ENCODE results near the gene EWSR1.
A peak's percentile ranks its signal among the peaks of the same experiment; 100 is the strongest.

The EWSR1 gene

DNA sequence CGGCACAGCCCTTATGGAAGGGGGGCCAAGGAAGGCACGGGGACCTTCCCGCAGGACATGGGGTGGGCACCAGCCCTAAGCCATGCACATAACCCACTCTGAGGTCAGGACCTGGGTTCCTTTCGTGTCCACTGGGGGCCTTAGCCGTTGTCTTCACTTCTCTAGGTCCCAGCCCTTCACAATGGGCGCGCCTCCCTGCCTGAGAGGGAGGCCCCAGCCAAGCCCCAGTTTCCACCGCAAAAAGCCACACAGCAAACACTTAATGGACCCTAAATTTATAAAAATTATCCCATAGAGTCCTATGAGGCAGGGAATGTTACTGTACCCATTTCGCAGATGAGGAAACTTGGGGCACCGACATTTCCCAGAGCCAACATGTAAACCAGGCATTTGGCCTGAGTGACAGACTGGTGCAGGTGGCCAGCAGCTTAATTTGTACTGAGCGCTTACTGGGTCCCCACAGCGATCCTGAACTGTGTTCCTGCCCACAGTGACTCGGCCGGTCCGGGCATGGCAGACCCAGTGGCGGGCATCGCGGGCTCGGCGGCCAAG, 39.6 kb downstream of the EWSR1 start:
- H3F3A ChIP-seq (ENCODE audit: low read depth), result no peaks in the 10 kb centered on the region; the same call in 1 of the 2 replicates
- H3K27me3 ChIP-seq (ENCODE audit: insufficient read depth, low read length, poor library complexity, severe bottlenecking), result no peaks in the 10 kb centered on the region
- no peak overlapping the region for H2AFZ ChIP-seq (ENCODE audit: low read length)
- TF ChIP-seq EZH2phosphoT487 (IDR thresholded peaks at IDR 0.05; ENCODE audit: borderline replicate concordance), result no peak
- TF ChIP-seq, protein P1, sequence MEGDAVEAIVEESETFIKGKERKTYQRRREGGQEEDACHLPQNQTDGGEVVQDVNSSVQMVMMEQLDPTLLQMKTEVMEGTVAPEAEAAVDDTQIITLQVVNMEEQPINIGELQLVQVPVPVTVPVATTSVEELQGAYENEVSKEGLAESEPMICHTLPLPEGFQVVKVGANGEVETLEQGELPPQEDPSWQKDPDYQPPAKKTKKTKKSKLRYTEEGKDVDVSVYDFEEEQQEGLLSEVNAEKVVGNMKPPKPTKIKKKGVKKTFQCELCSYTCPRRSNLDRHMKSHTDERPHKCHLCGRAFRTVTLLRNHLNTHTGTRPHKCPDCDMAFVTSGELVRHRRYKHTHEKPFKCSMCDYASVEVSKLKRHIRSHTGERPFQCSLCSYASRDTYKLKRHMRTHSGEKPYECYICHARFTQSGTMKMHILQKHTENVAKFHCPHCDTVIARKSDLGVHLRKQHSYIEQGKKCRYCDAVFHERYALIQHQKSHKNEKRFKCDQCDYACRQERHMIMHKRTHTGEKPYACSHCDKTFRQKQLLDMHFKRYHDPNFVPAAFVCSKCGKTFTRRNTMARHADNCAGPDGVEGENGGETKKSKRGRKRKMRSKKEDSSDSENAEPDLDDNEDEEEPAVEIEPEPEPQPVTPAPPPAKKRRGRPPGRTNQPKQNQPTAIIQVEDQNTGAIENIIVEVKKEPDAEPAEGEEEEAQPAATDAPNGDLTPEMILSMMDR (conservative IDR thresholded peaks at IDR 0.05; ENCODE audit: low read length), result no peak
- H3K36me3 ChIP-seq (ENCODE audit: insufficient read depth, low read length), result no peaks in the 10 kb centered on the region
- H3K79me2 ChIP-seq (ENCODE audit: insufficient read depth, low read length), result no peaks in the 10 kb centered on the region
- peaks cover 31% of the 10 kb centered on the region for H3K4me1 ChIP-seq (ENCODE audit: insufficient read depth, low read length, poor library complexity, severe bottlenecking)
- H3K9me3 ChIP-seq (ENCODE audit: insufficient read depth, low read depth, low read length), result no peaks in the 10 kb centered on the region
- peak overlapping the region; percentile 91 for H3K4me2 ChIP-seq (ENCODE audit: low read depth, low read length, poor library complexity, severe bottlenecking)
- H4K20me1 ChIP-seq (ENCODE audit: insufficient read depth, low read length, poor library complexity, severe bottlenecking), result no peaks in the 10 kb centered on the region
- H3K4me3 ChIP-seq (ENCODE audit: low read length, poor library complexity, severe bottlenecking), result peak overlapping the region; percentile 90
- no peaks in the 10 kb centered on the region for H3K9me2 ChIP-seq (replicated peaks; ENCODE audit: low read depth, low read length)
- H3K9ac ChIP-seq (ENCODE audit: low read depth, low read length, poor library complexity, severe bottlenecking), result peak overlapping the region; percentile 89

DNA sequence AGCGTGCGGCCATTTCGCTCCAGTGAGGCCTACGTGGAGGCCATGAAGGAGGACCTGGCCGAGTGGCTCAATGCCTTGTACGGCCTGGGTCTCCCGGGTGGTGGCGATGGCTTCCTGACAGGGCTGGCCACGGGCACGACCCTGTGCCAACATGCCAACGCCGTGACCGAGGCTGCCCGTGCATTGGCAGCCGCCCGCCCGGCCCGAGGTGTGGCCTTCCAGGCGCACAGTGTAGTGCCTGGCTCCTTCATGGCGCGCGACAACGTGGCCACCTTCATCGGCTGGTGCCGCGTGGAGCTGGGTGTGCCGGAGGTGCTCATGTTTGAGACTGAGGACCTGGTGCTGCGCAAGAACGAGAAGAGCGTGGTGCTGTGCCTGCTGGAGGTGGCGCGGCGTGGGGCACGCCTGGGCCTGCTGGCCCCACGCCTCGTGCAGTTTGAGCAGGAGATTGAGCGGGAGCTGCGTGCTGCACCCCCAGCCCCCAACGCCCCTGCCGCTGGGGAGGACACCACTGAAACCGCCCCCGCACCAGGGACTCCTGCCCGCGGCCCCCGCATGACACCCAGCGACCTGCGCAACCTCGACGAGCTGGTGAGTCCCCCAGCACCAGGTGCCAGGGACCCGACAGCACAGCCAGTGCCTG, 40.2 kb downstream of the EWSR1 start:
- Histone ChIP-seq H3K9me3 (ENCODE audit: insufficient read depth, low read depth, low read length) (no peaks in the 10 kb centered on the region), H3K4me1 (ENCODE audit: insufficient read depth, low read length, poor library complexity, severe bottlenecking) (peaks cover 31% of the 10 kb centered on the region), H4K20me1 (ENCODE audit: insufficient read depth, low read length, poor library complexity, severe bottlenecking) (no peaks in the 10 kb centered on the region), H3K27me3 (ENCODE audit: insufficient read depth, low read length, poor library complexity, severe bottlenecking) (no peaks in the 10 kb centered on the region), H3K4me2 (ENCODE audit: low read depth, low read length, poor library complexity, severe bottlenecking) (peak overlapping the region; percentile 91), H3K36me3 (ENCODE audit: insufficient read depth, low read length) (no peaks in the 10 kb centered on the region), H3K4me3 (ENCODE audit: low read length, poor library complexity, severe bottlenecking) (peak overlapping the region; percentile 90), H3K9me2 (replicated peaks; ENCODE audit: low read depth, low read length) (no peaks in the 10 kb centered on the region), H3F3A (ENCODE audit: low read depth) (no peaks in the 10 kb centered on the region; the same call in 1 of the 2 replicates), H3K9ac (ENCODE audit: low read depth, low read length, poor library complexity, severe bottlenecking) (peak overlapping the region; percentile 75), H2AFZ (ENCODE audit: low read length) (peak overlapping the region; percentile 67), H3K79me2 (ENCODE audit: insufficient read depth, low read length) (no peaks in the 10 kb centered on the region)
- TF ChIP-seq, protein P1 (conservative IDR thresholded peaks at IDR 0.05; ENCODE audit: low read length), result no peak
- TF ChIP-seq EZH2phosphoT487 (IDR thresholded peaks at IDR 0.05; ENCODE audit: borderline replicate concordance), result no peak

DNA sequence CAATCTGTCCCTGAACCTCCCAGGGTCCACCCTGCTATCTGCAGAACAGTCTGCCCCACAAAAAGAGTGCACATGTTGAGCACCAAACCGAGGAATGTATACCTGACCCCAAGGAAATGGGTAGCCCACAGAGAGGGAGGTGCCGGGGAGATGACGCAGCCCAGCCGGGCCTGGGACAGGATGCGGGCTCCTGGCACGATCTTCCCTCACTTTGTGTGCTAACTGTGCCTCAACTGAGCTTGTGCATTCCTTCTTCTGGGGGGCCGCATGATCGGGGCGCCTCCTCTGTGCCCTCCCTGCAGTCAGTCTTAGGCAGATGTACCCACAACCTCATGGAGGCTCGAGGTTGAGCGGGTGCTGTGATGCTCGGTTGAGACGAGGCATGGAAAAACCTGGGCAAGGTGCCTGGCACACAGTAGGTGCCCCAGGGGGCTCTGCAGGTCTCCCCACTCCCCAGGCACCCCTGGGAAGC, 40.8 kb downstream of the EWSR1 start:
- Histone ChIP-seq H3K4me3 (ENCODE audit: low read length, poor library complexity, severe bottlenecking) (peak overlapping the region; percentile 90), H3K9me3 (ENCODE audit: insufficient read depth, low read depth, low read length) (no peaks in the 10 kb centered on the region), H3K27me3 (ENCODE audit: insufficient read depth, low read length, poor library complexity, severe bottlenecking) (no peaks in the 10 kb centered on the region), H3K36me3 (ENCODE audit: insufficient read depth, low read length) (no peaks in the 10 kb centered on the region), H2AFZ (ENCODE audit: low read length) (peak overlapping the region; percentile 67), H3K9me2 (replicated peaks; ENCODE audit: low read depth, low read length) (no peaks in the 10 kb centered on the region), H3K4me1 (ENCODE audit: insufficient read depth, low read length, poor library complexity, severe bottlenecking) (peaks cover 31% of the 10 kb centered on the region), H3F3A (ENCODE audit: low read depth) (no peaks in the 10 kb centered on the region; the same call in 1 of the 2 replicates), H4K20me1 (ENCODE audit: insufficient read depth, low read length, poor library complexity, severe bottlenecking) (no peaks in the 10 kb centered on the region), H3K79me2 (ENCODE audit: insufficient read depth, low read length) (no peaks in the 10 kb centered on the region), H3K9ac (ENCODE audit: low read depth, low read length, poor library complexity, severe bottlenecking) (peak overlapping the region; percentile 75), H3K4me2 (ENCODE audit: low read depth, low read length, poor library complexity, severe bottlenecking) (peak overlapping the region; percentile 91)
- TF ChIP-seq EZH2phosphoT487 (IDR thresholded peaks at IDR 0.05; ENCODE audit: borderline replicate concordance), result no peak
- TF ChIP-seq, protein P1 (conservative IDR thresholded peaks at IDR 0.05; ENCODE audit: low read length), result no peak

Data from Loucy (cell line).